Urinary bladder (tissue), 4 donors: ENCODE data around the gene SGCA. TPM values are rescaled to one million over a fixed set of nuclear protein-coding genes. Genes with fewer than 3 reads are reported as not detected.

Experiments used
- DNase-seq: peaks from one replicate; pipeline ENCODE4 v3.0.0-alpha.2; 2015; ENCODE audit errors: extremely low spot score
- H3K27ac ChIP-seq: one replicate; pipeline ENCODE4 v1.5.1; 2013; ENCODE audit warnings: low read depth, mild to moderate bottlenecking, moderate library complexity
- H3K36me3 ChIP-seq: one replicate; pipeline ENCODE4 v1.6.1; 2013; ENCODE audit warnings: mild to moderate bottlenecking, moderate library complexity; ENCODE audit not compliant: insufficient read depth
- H3K4me1 ChIP-seq: one replicate; pipeline ENCODE4 v1.6.1; 2013; ENCODE audit warnings: mild to moderate bottlenecking, moderate library complexity; ENCODE audit not compliant: insufficient read depth
- H3K4me3 ChIP-seq: one replicate; pipeline ENCODE4 v1.5.1; 2013; ENCODE audit warnings: low read depth, low read length
- WGBS: extraction: QIAGEN DNeasy Blood & Tissue Kit; methylation state at CpG from one replicate; pipeline ENCODE4 v1.1.7; 2013; 5-methylcytosine and 5-hydroxymethylcytosine counted together
- polyA plus RNA-seq: library from polyadenylated mRNA; stranded (reverse); fragments of 200-250 nt; gene quantifications from one replicate; pipeline ENCODE4 v1.2.3, GENCODE V29; 2013
- total RNA-seq: library from RNA; depleted of rRNA; stranded (reverse); fragments of >200 nt; gene quantifications from one replicate; pipeline ENCODE4 v1.2.3, GENCODE V29; 2014
- donor health status: healthy with polysubstance abuse.
- donor health status: healthy.

Gene SGCA
- total and polyA plus RNA-seq, 2 donors = 15.4 to 89.1 TPM

GRCh38 chr17:50149091-50149416 is 16.8 kb upstream of the SGCA start:
- no peak for DNase-seq
- peaks cover 2% of the 10 kb centered on the region for H3K36me3 ChIP-seq
- WGBS = under 1% methylated on average over 30 of the region's 30 CpGs
- peak overlapping the region; percentile 83 for H3K4me3 ChIP-seq
- no peaks in the 10 kb centered on the region for H3K4me1 ChIP-seq
- H3K27ac ChIP-seq = peak overlapping the region; percentile 72

GRCh38 chr17:50149417-50150353 is 16.1 kb upstream of the SGCA start:
- no peaks in the 10 kb centered on the region for H3K4me1 ChIP-seq

GRCh38 chr17:50150354-50151040 is 15.3 kb upstream of the SGCA start, which contains the start of gene PPP1R9B:
Gene PPP1R9B, minus strand, starts transcription at chr17:50150677. Its CDS starts 164 bp downstream, at chr17:50150513.
- peak within 1 kb of the TSS; percentile 87 for H3K27ac ChIP-seq
- WGBS = under 1% methylated on average over 69 of the region's 69 CpGs
- no peaks in the 10 kb centered on the region for H3K4me1 ChIP-seq
- peak within 1 kb of the TSS; percentile 83 for H3K4me3 ChIP-seq
- H3K36me3 ChIP-seq = no peaks in the 10 kb centered on the region
- DNase-seq = no peak

More at GRCh38 chr17:50149417-50150353, 16.1 kb upstream of the SGCA start:
- Histone ChIP-seq H3K27ac (peak overlapping the region; percentile 72), H3K36me3 (peaks cover 2% of the 10 kb centered on the region), H3K4me3 (peak overlapping the region; percentile 83)
- no peak for DNase-seq
- WGBS = under 1% methylated on average over 123 of the region's 123 CpGs

- no peaks in the 10 kb centered on the region for H3K36me3 ChIP-seq
- no peaks in the 10 kb centered on the region for H3K4me1 ChIP-seq
- WGBS = under 1% methylated on average over 40 of the region's 40 CpGs
- DNase-seq = no peak
- peak overlapping the region; percentile 83 for H3K4me3 ChIP-seq
- H3K27ac ChIP-seq = peak overlapping the region; percentile 58
Observed at GRCh38 chr17:50151041-50151936, 14.5 kb upstream of the SGCA start.

- Histone ChIP-seq H3K4me1 (no peaks in the 10 kb centered on the region), H3K27ac (peak overlapping the region; percentile 87), H3K36me3 (no peaks in the 10 kb centered on the region), H3K4me3 (peak overlapping the region; percentile 83)
- DNase-seq = peak; percentile 86
- WGBS = under 1% methylated on average over 12 of the region's 12 CpGs
Observed at GRCh38 chr17:50151937-50152547, 13.8 kb upstream of the SGCA start.

- Histone ChIP-seq H3K36me3 (no peaks in the 10 kb centered on the region), H3K4me1 (no peaks in the 10 kb centered on the region), H3K27ac (peak overlapping the region; percentile 87), H3K4me3 (no peak overlapping the region)
- WGBS = 59% methylated on average over 7 of the region's 7 CpGs
- DNase-seq = no peak
Observed at GRCh38 chr17:50152736-50153135, 13.1 kb upstream of the SGCA start.

GRCh38 chr17:50153650-50154575 is 11.9 kb upstream of the SGCA start:
- DNase-seq = no peak
- Histone ChIP-seq H3K36me3 (no peaks in the 10 kb centered on the region), H3K4me3 (no peak overlapping the region), H3K27ac (peak overlapping the region; percentile 26), H3K4me1 (no peaks in the 10 kb centered on the region)
- WGBS = 40% methylated on average over 16 of the region's 16 CpGs

- WGBS = 43% methylated on average over 1 of the region's 1 CpG
Observed at GRCh38 chr17:50154604-50155003, 11.2 kb upstream of the SGCA start.

GRCh38 chr17:50155115-50155819 is 10.5 kb upstream of the SGCA start:
- no peaks in the 10 kb centered on the region for H3K4me1 ChIP-seq

More at GRCh38 chr17:50154604-50155003, 11.2 kb upstream of the SGCA start:
- Histone ChIP-seq H3K27ac (no peak overlapping the region), H3K4me3 (no peak overlapping the region), H3K4me1 (no peaks in the 10 kb centered on the region), H3K36me3 (no peaks in the 10 kb centered on the region)
- DNase-seq = no peak

GRCh38 chr17:50157891-50158290 is 7.9 kb upstream of the SGCA start:
- Histone ChIP-seq H3K36me3 (no peaks in the 10 kb centered on the region), H3K4me1 (no peaks in the 10 kb centered on the region), H3K4me3 (no peak overlapping the region), H3K27ac (no peak overlapping the region)
- DNase-seq = no peak
- 62% methylated on average over 4 of the region's 4 CpGs for WGBS

More at GRCh38 chr17:50155115-50155819, 10.5 kb upstream of the SGCA start:
- Histone ChIP-seq H3K4me3 (no peak overlapping the region), H3K36me3 (no peaks in the 10 kb centered on the region), H3K27ac (peak overlapping the region; percentile 15)
- DNase-seq = no peak
- WGBS = 43% methylated on average over 8 of the region's 8 CpGs

- Histone ChIP-seq H3K4me1 (no peaks in the 10 kb centered on the region), H3K27ac (peak overlapping the region; percentile 48), H3K4me3 (peak overlapping the region; percentile 30), H3K36me3 (no peaks in the 10 kb centered on the region)
- WGBS = under 1% methylated on average over 53 of the region's 53 CpGs
- DNase-seq = no peak
Observed at GRCh38 chr17:50161023-50161910, 4.5 kb upstream of the SGCA start.
